ENCODE data around the gene CCL3.
"Not testable (repeated sequence)": the region's sequence is repeated elsewhere in the genome, so short reads cannot be mapped to it uniquely, and the experiment has no call there.

Gene CCL3

DNA sequence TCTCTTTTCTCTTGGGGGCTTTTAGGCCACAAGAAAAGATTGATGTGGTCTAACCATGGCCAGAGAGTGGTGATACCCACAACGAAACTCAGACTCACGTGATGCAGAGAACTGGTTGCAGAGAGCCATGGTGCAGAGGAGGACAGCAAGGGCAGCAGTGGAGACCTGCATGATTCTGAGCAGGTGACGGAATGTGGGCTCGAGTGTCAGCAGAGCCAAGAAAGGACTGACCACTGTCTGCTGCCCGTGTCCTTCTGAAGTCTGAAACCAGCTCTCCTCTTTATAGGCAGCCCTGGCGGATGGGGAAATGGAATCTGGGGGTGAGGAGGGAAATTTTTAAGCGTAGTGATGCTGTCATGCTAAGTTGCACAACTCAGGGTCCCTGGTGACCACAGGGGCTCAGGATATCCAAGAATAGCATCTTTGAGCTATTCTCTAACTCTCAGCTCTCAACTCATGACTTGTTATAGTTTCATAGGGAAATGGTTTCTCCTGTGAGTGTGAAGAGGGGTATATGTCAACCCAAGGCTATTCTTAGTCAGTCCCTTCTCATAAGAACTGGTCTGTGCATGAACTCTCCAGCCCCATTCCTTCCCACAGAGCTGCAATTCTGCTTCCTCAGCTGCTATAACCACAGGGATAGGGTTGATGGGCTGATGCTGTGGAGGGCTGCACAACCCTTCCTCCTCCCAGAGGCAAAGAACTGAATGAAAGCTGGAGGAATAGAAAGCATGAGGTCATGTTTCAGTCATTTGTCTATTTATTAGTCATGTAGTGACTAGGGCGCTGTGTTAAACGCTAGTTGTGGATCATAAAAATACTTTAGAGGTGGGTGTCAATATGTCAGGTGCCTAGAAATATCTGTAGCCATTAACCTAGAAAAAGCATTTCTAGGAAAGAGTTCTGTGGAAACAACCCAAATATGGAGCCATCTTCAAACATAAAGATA lies at the start of gene CCL3:
TSS of gene CCL3 (minus strand) at position 256 of the 949 bp plus-strand sequence. CDS start at position 171, 85 bp downstream.
- FAIRE-seq, result no peak
- DNase-seq (ENCODE audit: low spot score), result no peak

DNA sequence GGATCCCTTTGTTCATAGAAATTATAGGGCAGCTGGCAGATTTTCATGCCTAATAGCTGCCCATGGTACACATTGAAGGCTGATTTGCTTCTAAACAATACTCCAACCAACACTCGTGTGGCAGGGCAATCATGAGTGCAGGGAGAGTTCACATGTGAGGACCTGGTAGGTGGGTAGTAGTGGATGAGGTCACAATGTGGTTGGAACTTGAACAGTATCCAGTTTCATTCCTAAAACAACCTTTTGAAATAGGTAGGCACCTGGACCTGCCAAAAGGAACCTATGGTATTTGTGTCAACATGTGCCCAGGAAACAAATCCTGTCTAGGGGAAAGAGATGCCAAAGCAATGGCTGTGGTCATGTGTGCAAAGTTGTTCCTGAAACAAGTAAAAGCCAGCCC lies 46.5 kb upstream of the CCL3 start:
- no peak for FAIRE-seq
- no peak for DNase-seq (ENCODE audit: low spot score)

GRCh38 chr17:36136036-36136435 lies 46.1 kb upstream of the CCL3 start:
- no peak for DNase-seq (ENCODE audit: low spot score)
- FAIRE-seq, result no peak

- FAIRE-seq (no peak), DNase-seq (ENCODE audit: low spot score) (no peak)
Observed at GRCh38 chr17:36135465-36135864, 45.5 kb upstream of the CCL3 start.

GRCh38 chr17:36133602-36134236 lies 43.8 kb upstream of the CCL3 start:
- no peak for DNase-seq (ENCODE audit: low spot score)

DNA sequence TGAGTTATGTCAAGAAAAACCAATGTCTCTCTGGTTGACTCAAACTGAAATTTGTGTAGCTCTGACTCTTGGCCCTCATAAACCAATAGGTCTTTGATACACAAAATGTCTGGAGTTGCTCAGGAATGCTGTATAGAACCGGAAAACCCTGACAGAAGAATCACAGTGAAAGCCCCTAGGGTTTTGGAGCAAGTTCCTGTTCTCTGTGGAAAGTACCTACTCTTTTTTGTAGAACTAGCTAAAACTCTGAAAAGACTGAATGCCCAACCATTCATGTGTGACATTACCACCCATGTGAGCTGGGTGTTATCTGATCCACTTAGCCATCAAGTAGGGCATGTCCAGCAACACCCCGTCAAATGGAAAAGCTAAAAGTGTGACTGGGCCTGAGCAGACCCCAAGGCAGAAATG lies 42.5 kb upstream of the CCL3 start:
- FAIRE-seq (no peak), DNase-seq (ENCODE audit: low spot score) (no peak)

More at GRCh38 chr17:36133602-36134236, 43.8 kb upstream of the CCL3 start:
- FAIRE-seq, result no peak

- FAIRE-seq, result no peak
- no peak for DNase-seq (ENCODE audit: low spot score)
Observed at GRCh38 chr17:36131931-36132330, 42.0 kb upstream of the CCL3 start.

- DNase-seq (ENCODE audit: low spot score), result no peak
- no peak for FAIRE-seq
Observed at GRCh38 chr17:36131421-36131820, 41.5 kb upstream of the CCL3 start.

DNA sequence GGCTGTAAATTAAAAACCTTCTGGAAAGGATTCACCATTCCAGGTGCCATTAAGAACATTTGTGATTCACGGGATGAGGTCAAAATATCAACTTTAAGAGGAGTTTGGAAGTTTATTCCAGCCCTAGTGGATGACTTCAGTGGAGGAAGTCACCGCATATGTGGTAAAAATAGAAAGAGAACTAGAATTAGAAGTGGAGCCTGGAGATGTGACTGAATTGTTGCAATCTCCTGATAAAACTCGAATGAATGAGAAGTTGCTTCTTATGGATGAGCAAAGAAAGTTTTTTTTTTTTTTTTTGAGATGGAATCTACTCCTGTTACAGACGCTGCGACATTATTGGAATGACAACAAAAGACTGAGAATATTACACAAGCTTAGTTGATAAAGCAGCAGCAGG lies 40.4 kb upstream of the CCL3 start:
- DNase-seq (ENCODE audit: low spot score) (no peak), FAIRE-seq (no peak)

- no peak for DNase-seq (ENCODE audit: low spot score)
- FAIRE-seq, result no peak
Observed at GRCh38 chr17:36129616-36130015, 39.7 kb upstream of the CCL3 start.

- DNase-seq (ENCODE audit: low spot score) (no peak), FAIRE-seq (no peak)
Observed at GRCh38 chr17:36128411-36128978, 38.6 kb upstream of the CCL3 start.

DNA sequence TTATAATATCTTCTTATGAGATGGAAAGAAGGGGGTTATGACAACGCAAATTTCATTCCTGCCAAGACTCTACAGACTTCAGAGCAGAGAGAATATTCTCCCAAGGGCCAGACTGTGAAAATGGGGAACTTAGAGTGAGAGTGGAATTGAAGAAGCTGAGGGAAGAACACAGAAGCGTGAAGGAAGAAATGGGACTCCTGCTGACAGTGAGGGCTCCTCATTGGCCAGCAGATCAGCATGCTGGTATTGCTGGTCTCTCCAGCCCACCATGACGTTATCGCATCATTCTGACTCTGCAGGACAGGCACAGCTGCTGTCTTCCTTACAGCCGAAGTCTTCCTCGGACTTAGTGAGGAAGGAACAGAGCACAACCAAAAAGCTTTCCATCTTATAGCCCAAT lies 38.0 kb upstream of the CCL3 start:
- DNase-seq (ENCODE audit: low spot score) (no peak), FAIRE-seq (no peak)

- no peak for DNase-seq (ENCODE audit: low spot score)
Observed at GRCh38 chr17:36127199-36127893, 37.4 kb upstream of the CCL3 start.

DNA sequence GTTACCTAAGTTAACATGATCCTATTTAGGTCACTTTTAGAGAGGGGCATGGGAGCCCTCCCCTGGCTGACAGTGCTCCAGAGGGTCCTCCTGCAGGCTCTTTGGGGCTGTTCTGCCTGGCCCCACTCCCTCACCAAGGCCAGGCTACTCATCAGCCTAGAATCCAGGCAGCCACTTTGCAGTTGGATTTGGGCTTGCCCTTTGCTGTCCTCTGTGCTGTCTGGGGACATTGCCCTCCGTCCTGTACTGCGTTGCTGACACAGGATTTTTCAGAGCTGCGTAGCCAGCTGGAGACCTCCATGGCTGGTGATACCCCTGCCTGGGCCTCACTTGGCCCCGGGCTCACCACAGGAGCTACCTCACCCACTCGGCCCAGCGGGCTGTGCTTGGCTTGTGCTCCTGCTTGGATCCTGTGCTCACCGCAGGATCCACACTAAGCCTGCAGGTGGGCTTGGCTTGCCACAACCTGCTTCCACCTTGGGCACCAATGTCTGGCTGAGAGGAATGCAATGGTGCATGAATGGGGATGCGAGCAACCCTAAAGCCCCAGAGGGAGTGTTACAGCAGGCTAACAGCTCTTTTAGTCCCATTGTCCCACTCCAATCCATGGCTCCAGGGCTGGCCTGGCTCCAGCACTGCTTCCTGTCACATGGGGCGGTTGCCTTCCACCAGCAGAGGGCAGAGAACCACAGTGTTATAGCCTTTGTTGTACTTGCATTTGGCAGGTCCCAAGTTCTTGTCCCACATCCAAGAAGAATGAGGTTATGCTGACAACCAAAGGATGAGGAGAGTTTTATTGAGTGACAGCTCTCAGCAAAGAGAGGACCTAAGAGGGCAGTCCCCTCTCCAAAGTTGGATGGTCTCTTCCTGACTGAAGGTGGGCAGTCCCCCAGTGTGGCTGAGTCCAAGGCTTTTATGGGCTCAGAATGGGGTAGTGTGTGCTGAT lies 35.2 kb upstream of the CCL3 start:
- no peak for FAIRE-seq
- no peak for DNase-seq (ENCODE audit: low spot score)

More at GRCh38 chr17:36127199-36127893, 37.4 kb upstream of the CCL3 start:
- no peak for FAIRE-seq

DNA sequence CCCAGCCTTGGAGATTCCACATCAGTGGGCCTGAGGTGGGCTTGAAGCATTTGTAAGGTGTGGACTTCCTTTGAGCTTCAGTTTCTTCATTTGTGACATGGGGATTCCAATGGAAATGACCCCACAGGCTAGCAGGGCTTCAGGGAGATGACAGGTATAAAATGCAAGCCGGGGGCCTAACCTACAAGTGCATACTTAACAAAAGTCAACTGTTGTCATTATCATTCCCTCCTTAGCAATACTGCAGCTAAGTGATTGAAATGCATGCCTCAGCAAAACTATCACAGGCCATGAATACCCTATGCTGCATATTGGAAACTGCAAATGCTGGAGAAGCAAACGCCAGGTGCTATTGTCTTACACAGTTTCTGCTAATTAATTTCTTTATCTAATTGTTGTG lies 33.5 kb upstream of the CCL3 start:
- DNase-seq (ENCODE audit: low spot score) (no peak), FAIRE-seq (no peak)

DNA sequence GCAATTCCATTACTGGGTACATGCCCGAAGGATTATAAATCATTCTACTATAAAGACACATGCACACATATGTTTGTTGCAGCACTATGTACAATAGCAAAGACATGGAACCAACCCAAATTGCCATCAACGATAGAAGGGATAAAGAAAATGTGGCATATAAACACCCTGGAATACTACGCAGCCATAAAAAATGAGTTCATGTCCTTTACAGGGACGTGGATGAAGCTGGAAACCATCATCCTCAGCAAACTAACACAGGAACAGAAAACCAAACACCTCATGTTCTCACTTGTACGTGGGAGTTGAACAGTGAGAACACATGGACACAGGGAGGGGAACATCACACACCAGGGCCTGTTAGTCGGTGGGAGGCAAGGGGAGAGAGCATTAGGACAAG lies 31.2 kb upstream of the CCL3 start:
- FAIRE-seq, result not testable (repeated sequence)

DNA sequence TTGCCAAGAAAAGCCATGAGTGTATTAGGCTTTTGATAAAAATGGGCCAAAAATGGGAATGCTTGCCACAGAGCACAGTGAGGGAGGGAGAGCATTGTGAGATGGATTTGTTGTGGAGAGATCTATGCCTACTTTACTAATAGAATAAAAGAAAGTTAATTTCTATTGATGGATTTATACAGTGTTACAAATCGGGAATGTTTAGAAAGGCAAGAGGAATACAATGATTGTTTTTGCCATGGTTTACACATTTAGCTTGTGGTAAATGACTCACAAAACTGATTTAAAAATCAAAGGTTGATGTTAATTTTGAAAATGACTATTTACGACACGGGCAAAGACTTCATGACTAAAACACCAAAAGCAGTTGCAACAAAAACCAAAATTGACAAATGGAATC lies 30.3 kb upstream of the CCL3 start:
- FAIRE-seq, result no peak

More for the DNA sequence above, 31.2 kb upstream of the CCL3 start:
- not testable (repeated sequence) for DNase-seq (ENCODE audit: low spot score)

GRCh38 chr17:36118477-36119353 lies 28.8 kb upstream of the CCL3 start:
- FAIRE-seq (no peak), DNase-seq (ENCODE audit: low spot score) (no peak)

More for the DNA sequence above, 30.3 kb upstream of the CCL3 start:
- no peak for DNase-seq (ENCODE audit: low spot score)

Data from RCC 7860 (cell line).